H1 (cell line): Measurements from ENCODE around the gene OR12D1. TPM values are rescaled to one million over a fixed set of nuclear protein-coding genes. Genes with fewer than 3 reads are reported as not detected.

Source experiments
- CHD7 ChIP-seq: fragments of 300-600 bp; sonication (generic); IDR thresholded peaks from 2 replicates; pipeline ENCODE4 v1.7.1; 2012; ENCODE audit warnings: low read length, moderate library complexity, mild to moderate bottlenecking, inconsistent platforms; ENCODE audit not compliant: insufficient replicate concordance
- polyA plus RNA-seq, 7 experiments: library from polyadenylated mRNA; depleted of rRNA in 3 of 7; stranded (reverse) in 5 of 7; unstranded in 2 of 7; fragments of >200 nt in 5 of 7; fragments of 200-250 nt in 2 of 7; gene quantifications; 1 replicate in 5 of 7; 2 replicates in 1 of 7; 4 replicates in 1 of 7; pipeline versions ENCODE4 v1.2.1 to v1.2.3, GENCODE V29; 2011 to 2013; ENCODE audit warnings: missing spikeins in 2 of 7, mixed read lengths in 2 of 7
- total RNA-seq: library from RNA; stranded (reverse); fragmentation: NEBNext Ultra II Directional; extraction: Animal tissue kit (Norgen Biotek cat#: 25700); gene quantifications from 2 replicates; pipeline ENCODE4 v1.2.1, GENCODE V29; 2021

Gene OR12D1
- total and polyA plus RNA-seq, 2 of the 8 experiments (the other 6 are each of a cell fraction or from before 2014, with no cell fraction given), result not detected

GRCh38 chr6:29442719-29443118 lies 28.0 kb downstream of the OR12D1 start (continued):
- no peak for TF ChIP-seq CHD7
